HG03520 (cell line): ENCODE measurements around the gene TRABD.
"Not testable (repeated sequence)": the region's sequence is repeated elsewhere in the genome, so short reads cannot be mapped to it uniquely, and the experiment has no call there.

Source experiments
- ATAC-seq: cut with Tn5 transposase; IDR thresholded peaks from one replicate; pipeline ENCODE4 v1.9.1; 2021; ENCODE audit warnings: mild to moderate bottlenecking, moderate library complexity; ENCODE audit not compliant: unreplicated experiment

The TRABD gene, protein sequence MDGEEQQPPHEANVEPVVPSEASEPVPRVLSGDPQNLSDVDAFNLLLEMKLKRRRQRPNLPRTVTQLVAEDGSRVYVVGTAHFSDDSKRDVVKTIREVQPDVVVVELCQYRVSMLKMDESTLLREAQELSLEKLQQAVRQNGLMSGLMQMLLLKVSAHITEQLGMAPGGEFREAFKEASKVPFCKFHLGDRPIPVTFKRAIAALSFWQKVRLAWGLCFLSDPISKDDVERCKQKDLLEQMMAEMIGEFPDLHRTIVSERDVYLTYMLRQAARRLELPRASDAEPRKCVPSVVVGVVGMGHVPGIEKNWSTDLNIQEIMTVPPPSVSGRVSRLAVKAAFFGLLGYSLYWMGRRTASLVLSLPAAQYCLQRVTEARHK

DNA sequence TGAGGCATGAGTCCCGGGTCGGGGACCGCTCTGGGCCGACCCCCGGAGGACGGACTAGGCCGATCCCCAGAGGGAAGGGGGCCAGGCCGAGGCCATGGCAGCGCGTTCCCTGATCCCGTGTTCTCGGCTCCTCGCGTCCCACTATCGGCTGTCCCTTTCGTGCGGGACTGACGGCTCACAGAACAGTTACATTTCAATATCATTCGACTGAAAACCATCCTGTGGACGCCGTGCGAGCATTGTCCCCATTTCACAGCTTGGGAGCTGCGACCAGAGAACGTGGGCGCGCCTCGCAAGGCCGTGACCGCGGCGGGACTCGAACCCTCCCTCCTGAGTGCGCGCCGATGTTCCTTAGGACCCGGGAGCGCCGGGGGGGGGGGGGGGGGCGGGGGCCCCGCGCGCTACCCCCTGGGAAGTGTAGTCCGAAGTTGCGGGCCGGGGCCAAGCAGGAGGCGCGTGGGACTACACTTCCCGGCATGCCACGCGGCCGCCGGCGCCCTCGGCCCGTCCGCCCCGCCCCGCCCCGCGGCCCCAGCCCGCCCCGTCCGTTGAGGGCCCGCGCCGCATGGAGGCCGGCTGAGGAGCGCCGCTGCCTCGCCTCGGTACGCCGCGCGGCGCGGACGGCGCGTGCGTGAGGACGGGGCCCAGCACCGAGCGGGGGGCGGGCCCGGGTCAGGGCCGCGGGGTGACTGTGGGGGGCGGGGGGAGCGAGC is at the start of gene TRABD:
TSS of gene TRABD (plus strand) at position 539 of the 713 bp plus-strand sequence. CDS start 7,148 bp downstream, outside the sequence.
- ATAC-seq, result no peak

DNA sequence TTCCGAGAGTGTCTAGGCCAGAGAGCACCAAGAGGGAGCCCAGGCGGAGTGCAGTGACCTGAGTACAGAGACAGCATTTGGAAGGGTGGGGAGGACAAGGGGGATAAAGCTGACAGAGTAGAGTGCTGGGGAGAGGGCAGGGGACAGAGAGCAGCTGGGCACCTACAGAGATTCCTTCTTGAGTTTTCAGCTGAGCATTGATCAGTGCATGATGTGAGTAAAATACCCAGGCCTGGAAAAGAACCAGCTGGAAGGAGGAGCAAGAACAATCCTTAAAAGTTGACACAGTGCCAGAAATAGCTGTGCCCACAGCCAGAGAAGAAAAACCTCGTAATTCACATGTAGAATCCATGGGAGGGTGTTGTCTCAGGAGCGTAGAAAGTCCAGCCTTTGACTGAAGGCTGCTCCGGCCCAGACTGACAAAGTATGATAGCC is 49.1 kb upstream of the TRABD start:
- ATAC-seq, result no peak

DNA sequence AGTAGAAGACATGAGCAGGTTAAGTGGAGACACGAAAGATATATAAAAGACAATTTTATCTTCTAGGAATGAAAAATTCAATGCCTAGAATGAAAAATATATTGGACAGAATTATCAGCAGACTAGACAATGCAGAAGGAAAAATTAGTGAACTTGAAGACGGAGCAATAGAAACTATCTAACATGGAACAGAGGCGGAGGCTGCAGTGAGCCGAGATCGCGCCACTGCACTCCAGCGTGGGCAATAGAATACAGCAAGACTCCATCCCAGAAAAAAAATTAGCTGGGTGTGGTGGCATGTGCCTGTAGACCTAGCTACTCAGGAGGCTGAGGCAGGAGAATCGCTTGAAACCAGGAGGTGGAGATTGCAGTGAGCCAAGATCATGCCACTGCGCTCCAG is 48.4 kb upstream of the TRABD start:
- not testable (repeated sequence) for ATAC-seq

DNA sequence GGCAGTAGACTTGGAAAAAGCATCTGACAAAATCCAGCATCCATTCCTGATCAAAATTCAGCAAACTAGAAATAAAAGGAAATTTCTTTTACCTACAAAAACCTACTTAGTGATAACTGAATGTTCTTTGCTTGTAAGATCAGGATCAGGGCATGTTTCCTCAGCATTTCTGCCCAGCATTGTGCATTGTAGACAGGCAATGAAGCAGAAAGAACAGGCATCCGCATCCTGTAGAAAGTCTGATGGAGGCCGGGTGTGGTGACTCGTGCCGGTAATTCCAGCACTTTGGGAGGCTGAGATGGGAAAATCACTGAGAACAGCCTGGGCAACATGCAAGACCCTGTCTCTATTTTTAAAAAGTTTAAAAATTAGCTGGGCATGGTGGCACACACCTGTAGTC is 47.7 kb upstream of the TRABD start:
- ATAC-seq, result no peak

DNA sequence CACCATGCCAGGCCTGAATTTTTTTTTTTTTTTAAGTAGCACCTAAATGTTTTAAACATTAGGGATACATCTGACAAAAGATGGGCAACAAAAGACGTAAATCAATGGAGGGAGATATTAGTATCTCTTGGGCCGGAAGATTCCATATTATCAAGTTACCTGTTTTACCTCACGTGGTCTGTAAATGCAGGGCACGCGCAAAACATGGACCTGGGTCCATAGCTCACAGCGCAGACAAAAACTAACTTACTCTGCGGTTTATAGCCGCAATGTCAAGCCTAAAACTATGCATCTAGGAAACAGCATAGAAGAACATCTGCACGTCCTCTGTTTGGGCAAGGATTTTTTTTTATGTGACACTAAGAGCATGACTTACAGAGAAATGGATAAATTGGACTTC is 46.7 kb upstream of the TRABD start:
- no peak for ATAC-seq

DNA sequence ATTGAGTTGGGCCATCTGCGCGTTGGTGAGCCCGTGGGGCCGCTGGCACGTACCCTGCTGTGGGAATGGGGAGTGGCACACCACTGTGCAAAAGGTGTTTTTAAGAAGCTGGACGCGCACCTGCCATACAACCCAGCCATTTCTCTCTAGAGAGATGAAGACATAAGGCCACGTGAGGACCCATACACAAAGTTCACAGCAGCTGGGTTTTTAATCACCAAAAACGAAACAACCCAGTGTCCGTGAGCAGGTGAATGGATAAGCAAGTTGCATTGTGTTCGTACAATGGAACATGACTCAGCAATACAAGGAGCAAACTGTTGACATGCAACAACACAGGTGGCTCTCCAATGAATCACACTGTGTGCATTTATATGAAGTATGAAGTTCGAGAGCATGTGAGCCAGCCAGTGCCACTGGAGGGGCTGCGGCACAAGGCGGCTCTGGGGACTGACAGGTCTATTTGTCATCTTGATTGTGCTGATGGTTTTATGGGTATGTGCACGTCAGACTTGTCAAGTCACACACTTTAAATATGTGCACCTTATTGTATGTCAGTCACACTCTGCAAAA is 45.8 kb upstream of the TRABD start:
- ATAC-seq, result no peak

DNA sequence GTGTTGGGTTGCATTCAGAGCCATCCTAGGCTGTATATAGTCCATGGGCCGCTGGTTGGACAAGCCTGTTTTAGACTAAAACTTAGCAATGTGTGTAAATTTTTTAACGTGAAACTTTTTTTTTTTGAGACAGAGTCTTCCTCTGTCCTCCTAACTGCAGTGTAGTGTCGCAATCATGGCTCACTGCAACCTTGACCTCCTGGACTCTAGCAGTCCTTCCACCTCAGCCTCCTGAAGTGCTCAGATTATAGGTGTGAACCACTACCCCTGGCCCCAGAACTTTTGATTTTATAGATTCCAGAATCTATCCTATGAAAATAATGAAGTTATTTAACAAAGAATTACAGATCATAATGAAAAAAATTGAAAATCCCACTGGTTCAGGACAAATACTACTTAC is 45.1 kb upstream of the TRABD start:
- ATAC-seq, result no peak

DNA sequence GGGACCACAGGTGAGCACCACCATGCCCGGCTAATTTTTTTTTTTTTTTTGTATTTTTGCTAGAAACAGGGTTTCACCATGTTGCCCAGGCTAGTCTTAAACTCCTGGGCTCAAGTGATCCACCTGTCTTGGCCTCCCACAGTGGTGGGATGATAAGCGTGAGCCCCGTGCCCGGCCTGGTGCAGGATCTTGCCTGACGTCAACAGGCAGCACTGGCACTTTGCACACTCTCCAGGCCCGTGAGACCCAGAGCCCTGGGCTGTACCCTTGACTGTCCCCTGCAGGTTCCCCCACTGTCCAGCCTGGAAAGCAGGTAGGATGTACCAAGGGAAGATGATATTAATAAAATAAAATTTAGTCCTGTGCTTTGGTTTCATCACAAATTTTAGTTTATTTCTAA is 44.3 kb upstream of the TRABD start:
- ATAC-seq, result no peak

DNA sequence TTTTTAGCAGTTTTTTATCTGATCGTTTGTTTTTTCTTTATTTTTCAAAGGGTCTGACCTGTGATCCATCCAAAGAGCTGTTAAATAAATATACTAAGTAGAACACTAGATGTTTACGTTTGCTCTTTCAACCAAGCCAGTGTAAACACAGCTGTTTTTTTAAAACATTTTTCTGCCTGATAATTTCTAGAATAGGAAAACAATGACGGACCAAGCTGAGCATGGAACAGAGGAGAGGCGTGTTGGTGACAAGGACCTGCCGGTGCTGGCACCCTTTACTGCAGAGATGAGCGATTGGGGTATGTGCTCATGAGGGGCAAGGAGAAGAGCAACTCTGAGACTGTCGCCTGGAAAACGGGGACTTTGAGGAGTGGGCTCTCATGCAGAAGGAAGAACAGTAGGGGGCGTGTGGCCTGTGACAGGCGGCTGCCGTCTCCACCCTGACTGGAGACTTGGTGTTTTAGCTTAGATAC is 43.8 kb upstream of the TRABD start:
- ATAC-seq, result no peak

DNA sequence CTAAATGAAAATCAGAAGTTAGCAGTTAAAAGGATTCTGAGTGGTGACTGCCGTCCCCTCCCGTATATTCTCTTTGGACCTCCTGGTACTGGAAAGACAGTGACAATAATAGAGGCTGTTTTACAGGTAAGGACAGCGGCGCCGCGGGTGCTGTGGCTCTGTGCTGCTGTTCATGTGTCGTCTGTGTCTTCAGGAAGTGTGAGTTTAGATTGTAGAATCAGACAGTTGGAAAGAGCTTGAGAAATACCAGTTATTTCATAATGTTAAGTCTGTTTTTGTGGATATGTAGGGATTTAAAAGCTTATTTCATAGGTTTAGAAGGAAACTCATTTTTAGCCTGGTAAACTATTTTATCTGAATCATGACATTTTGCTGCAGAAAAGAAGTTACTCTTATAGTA is 42.6 kb upstream of the TRABD start:
- ATAC-seq, result no peak

DNA sequence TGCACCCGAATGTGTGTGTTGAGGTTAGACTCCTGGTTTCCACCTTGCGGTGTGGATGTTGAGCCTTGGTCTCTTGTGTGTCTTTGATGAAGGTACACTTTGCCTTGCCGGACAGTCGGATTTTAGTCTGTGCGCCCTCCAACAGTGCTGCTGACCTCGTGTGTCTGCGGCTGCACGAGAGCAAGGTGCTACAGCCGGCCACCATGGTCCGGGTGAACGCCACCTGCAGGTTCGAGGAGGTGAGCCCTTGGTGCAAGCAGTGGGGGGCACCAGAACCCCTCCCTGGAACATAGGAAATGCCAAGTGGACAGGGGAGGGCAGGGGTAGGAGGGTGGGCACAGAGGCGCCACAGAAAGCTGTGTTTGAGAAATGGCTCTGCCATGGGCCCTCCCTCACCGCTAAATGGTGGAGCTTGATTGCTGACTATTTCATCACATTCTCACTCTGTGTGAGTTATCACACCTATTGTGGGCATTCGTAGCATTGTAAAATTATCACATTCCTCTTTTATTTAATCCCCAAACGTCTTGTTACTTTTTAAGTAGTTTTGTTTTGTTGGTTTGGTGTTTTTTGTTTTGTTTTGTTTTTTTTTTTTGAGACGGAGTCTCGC is 41.6 kb upstream of the TRABD start:
- no peak for ATAC-seq

DNA sequence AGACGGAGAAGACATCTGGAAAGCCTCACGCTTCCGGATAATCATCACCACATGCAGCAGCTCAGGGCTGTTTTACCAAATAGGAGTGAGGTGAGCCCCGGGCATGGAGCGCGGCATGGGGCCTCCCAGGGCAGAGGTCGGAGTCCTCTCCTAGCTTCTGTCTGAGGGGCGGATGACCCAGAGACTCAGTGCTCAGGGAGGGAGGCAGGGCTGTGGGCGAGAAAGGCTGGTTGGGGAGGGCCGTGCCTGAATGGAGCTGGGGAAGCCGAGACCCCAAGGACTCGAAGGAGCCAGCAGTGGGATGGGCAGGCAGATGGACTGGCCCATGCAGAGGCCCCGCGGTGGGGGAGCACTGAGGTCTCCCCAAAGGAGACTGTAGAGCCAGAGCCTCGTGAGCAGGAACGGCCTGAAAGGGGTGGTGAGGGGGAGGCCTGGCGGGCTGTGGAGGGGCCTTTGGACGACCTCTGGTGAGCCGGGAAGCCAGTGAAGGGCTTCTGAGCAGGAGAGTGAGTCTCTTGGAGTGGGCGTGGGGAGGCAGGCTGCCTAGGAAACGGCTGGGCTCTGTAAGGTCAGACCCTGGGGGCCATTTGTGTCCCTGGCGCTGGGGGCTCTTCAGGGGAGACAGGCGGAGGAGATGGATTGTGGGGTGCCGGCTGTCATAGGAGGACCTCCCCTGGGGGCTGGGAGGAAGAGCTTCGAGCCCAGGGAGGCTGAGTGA is 39.8 kb upstream of the TRABD start:
- ATAC-seq, result no peak

DNA sequence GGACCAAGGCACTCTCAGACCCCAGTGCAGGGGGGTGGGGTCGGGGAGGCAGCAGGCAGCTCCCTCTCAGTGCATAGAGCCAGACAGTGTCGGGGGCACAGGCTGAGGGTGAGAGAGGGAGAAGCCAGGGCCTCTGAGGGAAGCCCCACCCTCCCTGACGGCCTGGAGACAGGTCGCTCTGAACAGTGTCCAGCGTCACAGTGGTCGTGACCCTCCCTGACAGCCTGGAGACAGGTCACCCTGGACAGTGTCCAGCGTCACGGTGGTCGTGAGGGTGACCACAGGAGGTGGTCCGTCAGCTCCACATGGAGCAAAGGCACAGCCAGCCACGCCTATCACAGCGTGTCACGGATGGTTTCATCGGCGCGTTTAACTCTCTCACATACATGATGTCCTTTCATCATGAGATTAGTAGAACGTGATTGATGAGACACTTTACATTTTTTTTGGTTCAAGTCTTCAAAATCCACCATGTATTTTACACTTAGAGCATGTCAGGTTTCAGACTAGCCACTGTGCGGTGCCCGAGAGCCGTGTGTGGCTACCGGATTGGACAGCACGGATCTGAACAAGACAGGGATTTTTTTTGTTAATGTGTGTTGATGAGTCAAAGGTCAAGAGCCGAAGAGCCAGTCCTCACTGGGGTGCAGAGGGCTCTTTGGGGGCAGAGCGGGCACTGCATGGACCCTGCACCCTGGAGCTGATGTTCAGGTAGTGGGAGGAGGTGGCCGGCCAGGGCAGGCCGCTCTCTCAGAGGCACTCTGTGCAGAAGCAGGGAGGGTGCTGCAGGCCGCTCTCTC is 39.1 kb upstream of the TRABD start:
- no peak for ATAC-seq

DNA sequence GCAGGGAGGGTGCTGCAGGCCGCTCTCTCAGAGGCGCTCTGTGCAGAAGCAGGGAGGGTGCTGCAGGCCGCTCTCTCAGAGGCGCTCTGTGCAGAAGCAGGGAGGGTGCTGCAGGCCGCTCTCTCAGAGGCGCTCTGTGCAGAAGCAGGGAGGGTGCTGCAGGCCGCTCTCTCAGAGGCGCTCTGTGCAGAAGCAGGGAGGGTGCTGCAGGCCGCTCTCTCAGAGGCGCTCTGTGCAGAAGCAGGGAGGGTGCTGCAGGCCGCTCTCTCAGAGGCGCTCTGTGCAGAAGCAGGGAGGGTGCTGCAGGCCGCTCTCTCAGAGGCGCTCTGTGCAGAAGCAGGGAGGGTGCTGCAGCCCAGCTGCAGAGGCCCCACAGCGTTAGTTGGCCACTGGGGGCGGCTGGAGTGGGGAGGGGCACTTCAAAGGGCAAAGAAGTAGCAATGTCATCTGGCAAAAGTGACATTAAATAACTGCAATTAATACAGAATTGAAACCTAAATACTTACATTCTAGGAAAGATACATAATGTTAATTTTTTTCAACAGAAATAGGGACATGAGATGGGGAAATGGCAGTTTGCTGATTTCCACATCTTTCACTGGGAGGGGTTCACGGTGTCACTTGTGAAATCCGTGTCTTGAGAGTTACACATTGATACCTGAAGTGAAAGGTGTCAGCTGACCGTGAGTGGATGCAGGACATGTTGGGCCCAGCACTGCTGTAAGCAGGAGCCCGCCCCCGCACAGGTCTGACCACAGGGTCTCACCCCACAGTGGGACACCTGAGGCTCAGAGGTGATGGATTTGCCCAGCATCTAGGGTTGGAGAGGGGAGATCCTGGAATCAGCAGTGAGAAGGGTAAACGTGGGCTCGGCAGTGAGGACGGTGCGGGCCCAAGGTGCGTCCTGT is 38.2 kb upstream of the TRABD start:
- ATAC-seq, result not testable (repeated sequence)

DNA sequence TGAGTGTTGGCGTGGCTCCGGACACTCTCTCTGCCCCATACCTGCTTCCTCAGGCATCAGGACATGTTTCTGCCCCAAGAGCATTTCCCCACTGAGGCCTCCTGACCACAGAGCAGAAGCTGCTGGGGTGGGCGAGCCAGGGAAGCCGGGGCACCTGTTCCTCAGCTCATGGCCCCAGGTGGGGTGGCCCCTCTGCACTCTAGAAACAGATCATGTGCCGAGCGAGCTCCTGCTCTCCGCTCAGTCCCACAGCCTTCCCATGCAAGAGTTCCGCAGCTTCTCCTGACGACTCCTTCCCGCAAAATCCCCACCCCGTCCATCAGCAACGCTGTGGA is 37.6 kb upstream of the TRABD start:
- ATAC-seq, result no peak

DNA sequence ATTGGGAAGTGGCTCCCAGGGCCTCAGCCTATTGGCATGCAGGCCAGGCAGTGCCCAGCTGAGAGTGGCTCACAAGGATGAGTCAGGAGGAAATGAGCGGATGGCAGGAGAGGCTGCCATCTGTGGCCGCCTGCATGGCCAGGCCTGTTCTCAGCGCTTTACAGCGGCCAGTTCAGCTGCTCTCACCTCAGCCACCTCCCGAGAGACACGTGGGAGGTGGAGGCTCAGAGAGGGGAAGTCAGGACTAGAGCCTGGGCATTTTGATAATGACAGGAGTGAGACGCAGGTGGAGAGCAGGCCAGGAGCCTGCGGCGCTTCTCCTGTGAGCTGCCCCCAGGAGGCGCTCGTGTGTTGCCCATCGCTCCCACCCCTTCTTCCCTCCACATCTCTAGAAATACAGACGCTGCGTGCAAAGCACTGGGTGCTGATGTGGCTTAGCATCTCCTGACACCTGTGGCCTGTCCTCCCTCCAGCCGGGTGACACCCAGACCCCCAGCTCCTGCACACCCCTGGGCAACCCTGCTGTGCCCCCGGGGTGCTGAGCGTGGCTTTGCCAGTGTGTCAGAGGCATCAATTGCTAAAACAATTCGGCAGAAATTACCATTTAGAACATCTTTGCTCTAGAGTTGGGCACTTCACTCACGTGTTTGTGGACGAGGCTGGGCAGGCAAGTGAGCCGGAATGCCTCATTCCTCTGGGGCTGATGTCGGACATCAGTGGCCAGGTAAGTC is 36.6 kb upstream of the TRABD start:
- ATAC-seq, result no peak

DNA sequence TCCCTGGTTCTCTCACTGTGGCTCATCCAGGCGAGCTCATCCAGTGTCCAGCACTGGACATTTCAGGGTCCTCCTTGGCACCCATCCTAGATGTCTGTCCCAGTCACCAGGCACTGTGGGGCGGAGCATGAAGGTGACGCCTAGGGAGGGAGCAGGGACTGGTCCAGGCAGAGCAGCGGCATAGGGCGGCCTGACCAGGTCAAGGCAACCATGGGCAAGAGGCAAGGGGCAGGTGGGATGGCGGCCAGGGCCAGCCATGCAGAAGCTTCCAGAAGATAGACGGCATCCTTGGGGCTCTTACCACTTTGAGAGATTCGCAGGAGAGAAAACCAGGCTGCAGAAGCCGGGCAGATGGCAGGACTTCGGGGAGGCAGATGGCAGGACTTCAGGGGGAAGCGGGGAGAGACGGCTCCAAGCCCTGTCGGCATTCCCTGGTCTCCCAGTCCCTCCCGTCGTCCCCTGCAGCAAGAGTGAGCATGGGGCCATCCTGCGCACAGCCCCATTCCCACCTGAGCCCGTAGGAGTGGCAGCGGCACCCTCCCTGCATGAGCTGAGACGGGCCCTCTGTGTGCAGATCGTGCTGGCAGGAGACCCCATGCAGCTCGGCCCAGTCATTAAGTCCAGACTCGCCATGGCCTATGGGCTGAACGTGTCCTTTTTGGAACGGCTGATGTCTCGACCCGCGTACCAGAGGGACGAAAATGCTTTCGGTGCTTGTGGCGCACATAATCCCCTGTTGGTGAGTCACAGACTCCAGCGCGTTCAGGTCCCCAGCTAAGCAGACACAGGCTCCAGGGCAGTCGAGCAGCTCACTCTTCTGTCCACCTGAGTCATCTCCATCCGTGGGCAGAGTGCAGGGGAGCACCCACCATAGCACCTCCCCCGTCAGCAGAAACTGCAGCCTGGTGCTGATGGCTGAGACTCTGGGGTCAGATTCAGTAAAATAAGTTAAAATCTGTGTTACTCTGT is 35.3 kb upstream of the TRABD start:
- no peak for ATAC-seq
